Activated CD4-positive, alpha-beta T cell treated with anti-CD3 and anti-CD28 coated beads for 1 hour (primary cell): ENCODE data around the gene CDH7.

Source experiments
- DNase-seq: peaks from one replicate; pipeline ENCODE4 v3.0.0-alpha.2; 2020

Gene CDH7, protein sequence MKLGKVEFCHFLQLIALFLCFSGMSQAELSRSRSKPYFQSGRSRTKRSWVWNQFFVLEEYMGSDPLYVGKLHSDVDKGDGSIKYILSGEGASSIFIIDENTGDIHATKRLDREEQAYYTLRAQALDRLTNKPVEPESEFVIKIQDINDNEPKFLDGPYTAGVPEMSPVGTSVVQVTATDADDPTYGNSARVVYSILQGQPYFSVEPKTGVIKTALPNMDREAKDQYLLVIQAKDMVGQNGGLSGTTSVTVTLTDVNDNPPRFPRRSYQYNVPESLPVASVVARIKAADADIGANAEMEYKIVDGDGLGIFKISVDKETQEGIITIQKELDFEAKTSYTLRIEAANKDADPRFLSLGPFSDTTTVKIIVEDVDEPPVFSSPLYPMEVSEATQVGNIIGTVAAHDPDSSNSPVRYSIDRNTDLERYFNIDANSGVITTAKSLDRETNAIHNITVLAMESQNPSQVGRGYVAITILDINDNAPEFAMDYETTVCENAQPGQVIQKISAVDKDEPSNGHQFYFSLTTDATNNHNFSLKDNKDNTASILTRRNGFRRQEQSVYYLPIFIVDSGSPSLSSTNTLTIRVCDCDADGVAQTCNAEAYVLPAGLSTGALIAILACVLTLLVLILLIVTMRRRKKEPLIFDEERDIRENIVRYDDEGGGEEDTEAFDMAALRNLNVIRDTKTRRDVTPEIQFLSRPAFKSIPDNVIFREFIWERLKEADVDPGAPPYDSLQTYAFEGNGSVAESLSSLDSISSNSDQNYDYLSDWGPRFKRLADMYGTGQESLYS

DNA sequence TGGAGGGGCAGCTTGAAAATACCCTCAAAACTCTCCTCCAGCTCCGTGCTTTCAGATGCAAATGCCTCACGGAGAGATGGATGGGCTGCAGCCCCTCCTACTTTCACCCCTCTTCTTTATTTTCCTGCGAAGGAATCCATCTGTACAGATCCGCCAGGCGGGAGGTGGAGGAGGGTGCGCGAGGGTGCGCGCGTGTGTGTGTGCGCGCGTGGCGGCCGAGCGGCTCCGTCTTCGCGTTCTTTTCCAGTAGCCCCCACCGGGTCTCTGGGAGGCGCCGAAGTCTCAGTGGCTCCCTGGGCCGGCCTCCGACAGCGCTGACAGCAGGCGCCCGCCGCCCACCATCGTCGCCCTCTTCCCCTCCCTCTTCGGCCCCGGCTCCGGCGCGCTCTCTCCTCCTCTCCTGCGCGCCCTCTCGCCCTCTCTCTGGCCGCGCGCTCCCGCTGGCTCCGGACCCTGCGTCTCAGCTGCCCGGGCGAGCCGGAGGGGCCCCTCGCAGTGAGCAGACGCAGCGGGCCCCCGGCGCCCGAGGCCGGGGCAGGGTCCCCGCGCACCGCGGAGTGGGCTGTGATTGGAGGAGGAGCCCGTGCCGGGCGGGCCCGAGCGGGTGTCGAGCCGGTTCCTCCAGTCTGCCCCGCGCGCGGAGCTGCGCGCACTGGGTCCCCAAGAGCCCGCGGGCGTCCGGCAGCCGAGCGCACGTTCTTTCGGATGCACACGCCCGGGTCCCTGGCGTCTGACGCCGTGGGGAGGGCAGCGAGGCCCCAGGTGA is at the start of gene CDH7:
Gene CDH7 (plus strand): TSS at position 624 of the 766 bp plus-strand sequence. CDS start 11,831 bp downstream, outside the sequence.
- no peak for DNase-seq

DNA sequence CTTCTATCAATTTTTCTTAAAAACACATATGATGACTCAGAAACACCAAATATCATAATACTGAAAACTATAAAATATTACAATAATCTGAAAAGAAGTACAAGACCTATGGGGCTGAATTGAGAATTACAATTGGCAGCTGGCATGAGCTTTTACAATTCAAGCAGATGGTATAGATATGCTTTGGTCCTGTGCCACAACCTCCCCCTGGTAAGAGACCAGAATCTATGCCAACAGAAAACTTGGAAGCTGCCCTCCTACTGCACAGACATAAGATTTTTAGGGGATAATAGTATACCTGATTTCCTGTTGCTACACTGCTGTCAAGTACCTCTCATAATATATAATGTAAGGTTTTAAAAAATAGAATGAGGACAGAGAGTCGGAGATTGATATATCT is 46.8 kb upstream of the CDH7 start:
- no peak for DNase-seq

DNA sequence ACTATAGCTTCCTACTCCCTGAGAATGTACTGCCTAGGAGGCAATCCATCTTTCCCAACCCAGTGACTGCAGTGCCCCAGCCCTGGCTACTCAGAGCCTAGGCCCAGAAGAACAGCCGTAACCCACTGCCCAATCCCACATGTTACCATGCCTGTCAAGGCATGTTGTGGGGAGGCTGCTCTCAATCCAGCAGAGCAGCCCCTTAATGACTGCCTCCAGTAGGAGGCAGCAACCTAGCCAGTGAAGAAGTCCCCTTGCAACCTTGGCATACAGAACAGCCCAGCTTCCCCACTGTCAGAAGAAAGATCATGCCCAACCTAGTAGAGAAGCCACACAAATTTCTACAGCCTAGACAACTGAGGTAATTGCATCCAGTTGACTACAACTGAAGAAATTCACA is 44.2 kb upstream of the CDH7 start:
- no peak for DNase-seq

DNA sequence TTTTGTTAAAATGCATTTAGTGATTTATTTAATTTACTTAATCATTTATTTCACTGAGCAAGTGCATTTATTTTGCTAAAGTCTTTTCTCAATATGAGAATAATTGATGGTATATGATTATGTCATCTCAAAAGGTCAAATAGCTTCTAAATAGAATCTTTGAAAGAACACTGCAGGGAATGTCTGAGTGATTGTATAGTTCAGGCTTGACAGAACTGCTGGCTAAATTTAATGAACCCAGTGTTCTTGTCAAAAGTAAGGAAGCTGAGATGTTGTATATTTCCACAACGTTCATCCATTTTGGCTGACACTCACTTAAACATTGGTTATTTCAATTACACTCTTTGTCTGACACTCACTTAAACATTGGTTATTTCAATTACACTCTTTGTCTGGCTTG is 39.3 kb upstream of the CDH7 start:
- no peak for DNase-seq

DNA sequence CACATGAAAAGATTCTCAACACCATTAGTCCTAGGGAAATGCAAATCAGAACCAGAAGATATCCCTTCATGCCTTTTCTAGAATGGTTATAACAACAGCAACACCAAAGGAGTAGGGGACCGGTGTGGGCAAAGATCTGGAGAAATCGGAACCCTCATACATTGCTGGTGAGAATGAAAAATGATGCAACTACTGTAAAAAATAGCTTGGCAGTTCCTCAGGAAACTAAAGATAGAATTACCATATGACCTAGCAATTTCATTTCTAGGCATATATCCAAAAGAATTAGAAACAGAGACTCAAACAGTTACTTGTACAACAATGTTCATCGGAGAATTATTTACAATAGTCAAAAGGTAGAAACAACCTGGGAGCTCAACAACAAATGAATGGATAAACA is 29.2 kb upstream of the CDH7 start:
- DNase-seq: no peak

DNA sequence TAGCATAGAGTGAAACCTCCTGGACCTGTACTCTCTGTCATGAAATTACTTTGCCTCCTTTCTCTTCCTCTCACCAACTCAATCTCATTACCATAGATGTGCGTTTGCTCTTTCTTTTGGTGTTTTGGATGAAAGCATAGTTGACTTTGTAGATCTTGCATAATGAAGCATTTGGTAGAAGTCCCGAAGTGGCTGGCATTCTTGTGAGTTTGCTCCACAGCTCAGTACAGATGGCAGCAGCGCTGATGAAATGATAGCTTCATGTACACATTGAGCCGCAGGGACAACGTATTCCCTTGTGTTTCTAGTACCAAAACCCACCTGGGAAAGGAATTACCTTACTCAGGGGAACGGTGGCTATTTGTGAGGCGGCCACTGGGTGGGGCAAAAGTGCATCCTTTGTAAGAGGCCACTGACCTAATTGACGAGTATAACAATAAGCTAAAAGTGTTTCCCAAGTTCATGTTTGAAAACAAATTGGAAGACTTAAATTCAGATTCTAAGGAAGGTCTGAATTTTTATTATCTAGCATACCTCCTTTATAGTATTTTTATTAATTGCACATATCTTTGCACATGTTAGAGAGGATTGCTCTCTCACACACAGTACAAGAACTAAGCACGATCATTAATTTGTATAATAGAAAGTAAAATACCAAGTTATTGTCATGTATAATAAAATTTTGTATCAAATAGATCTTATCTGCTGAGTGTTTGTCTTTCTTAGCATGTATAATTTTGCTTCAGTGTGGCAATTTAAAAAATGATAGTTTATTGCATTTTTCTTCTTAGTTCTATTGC is 25.4 kb upstream of the CDH7 start:
- DNase-seq: no peak

DNA sequence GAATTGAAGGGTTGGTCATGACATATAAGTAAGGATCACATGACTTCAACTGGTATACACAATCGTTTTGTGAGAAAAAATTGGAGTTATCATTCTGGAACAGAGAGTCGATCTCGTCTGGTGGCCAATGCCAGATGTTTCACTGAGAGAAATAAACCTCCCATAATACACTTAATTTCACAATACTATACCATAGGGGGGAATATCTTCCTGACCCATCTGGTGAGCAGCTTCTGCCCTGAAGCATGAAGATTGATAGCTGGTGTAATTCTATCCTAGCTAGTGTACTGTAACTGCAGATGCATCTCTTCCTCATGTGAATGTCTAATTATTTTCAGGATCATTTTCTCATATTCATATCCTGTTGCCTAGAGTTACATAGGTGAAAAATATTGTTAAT is 15.7 kb upstream of the CDH7 start:
- DNase-seq: no peak

DNA sequence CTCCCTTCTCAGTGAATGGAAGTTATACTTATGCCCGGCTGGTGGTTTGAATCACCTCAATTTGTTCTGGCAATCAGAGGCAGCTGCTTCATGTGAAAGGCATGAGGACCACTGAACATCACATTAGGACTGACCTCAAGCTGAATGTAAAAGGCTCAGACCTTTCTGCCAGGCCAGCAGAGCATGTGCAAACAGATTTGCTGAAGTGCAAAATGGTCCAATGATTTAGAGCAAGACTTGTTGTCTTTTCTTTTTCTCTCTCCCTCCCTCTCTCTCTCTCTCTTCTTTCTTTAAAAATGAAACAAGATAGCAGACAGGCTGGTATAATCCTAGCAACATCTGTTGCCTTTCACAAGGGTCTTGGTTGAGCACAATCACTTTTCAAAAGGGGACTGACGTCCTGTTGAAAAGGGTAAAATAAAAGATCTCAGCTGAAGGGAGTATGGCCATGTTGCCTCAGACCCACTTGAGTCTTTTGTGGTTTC is 13.3 kb upstream of the CDH7 start:
- DNase-seq: no peak

DNA sequence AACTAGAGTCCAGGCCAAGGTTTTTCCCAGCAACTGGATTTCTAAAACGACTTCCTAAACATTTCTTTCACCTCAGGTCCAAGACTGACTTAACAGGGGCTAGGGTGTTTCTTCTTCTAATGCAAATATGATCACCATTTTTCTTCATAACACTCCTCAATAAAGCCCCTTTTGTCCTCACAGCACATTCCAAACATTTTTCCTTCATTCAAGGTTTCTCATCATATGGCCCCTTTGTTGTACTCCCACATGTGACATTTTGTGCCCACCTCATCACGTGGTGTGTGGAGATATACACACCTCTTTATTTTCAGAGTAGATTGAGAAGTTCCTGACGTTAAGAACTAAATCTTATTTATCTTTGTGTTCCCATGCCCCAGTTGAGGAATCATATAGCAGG is 3.9 kb upstream of the CDH7 start:
- DNase-seq: no peak

DNA sequence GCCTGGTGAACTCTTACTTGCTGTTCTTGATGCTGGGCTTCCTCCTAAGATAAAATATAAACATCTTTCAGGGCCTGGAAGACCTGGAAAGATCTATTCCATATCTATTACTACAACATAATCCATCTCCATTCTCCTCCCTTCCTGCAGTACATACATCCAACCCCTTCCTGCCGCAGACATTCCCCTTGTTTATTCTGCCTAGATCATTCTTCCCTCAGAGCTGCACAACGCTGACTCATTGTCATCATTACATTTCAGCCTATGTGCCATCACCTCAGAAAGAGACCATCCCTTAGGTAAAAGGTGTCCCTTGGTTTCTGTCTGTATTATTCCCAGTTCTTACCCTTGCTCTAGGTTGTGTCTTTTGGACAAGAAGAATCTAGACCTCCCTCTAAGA is 2.5 kb upstream of the CDH7 start:
- no peak for DNase-seq

DNA sequence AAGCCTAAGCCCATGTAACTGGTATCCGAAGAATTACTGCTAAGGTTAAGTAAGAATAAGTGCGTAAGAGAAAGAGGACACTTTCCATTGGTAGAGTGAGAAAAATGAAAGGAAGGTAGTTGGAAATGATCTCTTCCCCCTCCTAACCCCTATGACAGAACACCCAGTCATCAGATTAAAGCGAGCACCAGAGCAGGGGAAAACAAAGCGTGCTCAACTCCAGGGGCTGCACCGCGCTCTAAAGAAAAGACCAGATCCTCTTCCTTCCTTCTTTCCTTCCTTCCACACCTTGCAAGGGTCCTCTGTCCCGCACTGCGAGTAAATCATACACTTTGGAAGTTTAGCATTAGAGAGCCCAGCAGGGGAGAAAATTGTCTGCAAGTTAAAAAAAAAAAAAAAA is 971 bp upstream of the CDH7 start:
- DNase-seq: no peak

DNA sequence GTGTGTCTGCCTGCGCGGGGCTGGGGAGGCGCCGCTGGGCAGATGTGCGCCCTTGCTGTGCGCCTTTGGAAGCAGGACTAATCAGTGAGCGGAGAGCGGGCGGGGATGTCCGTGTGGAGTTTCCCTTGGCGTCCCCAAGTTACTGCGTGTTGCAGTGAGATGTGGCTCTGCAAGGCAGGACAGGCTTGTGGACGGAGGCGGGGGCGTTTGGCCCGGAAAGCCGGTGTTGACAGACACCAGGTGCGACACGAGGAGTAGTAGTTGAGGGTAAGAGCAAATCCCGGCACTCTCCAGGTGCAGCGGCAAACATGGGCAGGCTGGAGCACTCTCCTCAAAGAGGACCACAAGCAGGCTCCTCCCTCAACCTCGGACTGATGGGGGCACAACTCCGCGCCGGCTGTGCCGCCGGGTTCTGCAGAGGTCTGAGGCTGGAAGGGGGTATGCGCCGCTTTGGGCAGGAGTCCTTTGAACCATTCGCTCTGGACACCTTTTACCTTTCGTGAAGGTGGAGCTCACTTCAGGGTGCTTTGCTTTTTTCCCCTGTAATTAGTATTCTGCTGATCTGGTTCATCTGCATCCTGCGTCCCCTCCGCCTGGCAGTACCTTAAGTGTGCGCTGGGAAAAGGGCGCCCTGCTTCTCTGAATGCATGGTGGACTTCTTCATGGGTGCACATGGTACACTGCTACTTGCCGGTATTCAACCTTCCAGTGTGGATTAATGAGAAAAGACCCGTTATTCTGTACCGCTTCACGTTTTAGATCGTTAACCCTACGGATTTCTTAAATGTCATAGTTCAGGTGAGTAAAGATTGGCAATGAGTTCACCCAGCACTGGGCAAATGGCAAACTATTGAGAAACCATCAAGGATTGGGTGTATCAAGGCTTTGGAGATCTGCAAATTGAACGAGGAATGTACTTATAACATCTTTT is 608 bp downstream of the CDH7 start:
- DNase-seq: no peak

DNA sequence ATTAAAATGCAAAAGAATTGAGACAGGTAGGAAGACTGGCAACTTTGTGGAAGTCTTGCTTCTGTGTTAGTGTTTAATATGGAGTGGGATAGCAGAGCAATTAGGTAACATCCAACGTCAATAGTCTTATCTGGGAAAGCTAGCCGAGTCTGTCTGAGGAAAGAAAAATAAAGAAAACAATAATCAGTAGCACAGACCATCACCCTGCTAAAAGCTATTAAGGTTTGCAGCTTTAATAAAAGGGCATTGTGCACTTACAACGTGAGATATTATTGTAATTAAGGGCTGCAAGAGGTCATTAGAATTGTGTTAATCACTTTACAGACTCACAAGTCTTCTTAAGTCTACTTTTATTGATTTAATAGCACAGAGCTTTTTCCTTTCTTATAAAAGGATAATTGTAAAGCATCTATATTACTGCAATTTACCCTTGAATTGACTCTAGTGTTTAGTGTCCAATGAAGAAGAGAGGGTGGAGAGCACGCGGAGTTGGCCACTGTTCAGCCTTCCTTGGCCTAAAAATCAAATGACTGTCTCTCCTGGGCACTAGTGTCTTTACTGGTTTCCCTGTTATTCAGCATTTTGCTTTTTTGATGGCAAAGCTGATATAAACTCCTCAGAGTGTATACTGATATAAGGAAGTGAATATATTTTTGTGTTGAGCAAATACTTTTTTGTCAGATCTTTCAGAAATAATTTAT is 2.0 kb downstream of the CDH7 start:
- no peak for DNase-seq

DNA sequence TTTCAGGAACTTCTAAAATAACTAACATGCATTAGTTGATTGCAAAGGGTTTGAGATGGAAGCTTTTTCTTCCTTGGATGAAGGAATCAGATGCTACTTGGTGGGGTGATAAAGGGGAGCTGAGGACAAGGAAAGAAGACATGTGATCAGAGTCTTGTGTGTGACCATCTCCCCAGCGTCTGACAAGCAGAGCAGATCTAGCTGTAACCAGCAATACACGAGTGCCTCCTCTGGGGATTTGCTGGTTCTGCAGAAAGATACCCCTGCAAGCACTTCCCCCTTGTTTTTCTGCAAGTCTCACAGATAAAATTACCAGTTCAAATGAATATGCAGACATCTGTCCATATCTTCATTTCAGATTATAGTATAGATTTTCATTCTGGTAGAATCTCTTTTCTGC is 2.7 kb downstream of the CDH7 start:
- no peak for DNase-seq

DNA sequence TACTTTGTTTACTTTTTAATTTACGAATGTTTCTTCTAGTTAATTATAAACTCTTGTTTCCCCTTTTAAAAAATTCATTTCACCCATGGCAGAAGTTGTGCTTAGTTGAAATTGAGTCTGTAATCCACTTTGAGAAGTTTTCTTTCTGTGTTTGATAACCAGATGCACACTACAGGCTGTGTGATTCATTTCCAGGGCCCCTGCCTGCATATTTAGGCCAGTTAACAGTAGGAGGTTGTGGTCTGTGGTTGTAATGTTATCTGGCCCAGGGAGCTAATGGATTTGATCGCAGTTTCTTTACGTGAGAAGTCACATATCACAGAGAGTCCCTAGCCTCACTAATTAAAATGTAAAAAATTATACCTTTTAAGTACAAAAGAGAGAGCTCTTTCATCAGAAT is 3.3 kb downstream of the CDH7 start:
- no peak for DNase-seq

DNA sequence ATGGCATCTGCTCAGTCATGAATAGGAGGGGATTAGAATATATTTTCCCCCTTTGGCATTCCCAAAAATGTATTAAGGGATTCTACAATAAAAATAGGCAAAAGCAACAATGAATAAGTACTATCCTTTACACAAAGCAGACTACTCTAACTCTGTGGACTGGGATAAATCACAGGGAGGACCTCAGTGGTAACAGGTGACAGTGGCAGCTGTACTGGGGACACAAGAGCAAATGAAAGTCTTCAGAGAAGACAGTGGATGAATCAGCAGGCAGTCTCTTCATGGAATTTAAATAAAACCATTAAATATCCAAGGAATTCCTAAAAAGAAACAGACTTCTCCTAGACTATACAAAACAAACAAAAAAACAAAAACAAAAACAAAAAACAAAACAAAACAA is 4.8 kb downstream of the CDH7 start:
- DNase-seq: no peak

DNA sequence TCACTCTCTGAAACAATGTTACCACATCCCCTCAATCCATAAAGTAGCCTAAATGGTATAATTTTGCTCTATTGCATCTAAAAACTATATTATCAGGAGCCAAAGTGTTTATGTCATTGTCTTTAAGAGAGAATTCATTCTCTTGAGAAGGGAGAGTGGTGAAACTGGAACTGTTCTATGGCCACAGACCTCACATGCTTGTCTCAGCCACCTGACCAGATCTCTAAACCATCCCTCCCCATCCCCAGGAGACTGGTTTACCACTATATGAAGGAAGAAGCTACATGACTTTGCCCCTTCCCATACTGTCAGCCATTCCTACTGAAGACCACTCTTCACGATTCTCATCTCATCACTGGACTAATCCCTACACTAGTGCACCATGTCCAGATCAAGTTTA is 9.6 kb downstream of the CDH7 start:
- DNase-seq: no peak

DNA sequence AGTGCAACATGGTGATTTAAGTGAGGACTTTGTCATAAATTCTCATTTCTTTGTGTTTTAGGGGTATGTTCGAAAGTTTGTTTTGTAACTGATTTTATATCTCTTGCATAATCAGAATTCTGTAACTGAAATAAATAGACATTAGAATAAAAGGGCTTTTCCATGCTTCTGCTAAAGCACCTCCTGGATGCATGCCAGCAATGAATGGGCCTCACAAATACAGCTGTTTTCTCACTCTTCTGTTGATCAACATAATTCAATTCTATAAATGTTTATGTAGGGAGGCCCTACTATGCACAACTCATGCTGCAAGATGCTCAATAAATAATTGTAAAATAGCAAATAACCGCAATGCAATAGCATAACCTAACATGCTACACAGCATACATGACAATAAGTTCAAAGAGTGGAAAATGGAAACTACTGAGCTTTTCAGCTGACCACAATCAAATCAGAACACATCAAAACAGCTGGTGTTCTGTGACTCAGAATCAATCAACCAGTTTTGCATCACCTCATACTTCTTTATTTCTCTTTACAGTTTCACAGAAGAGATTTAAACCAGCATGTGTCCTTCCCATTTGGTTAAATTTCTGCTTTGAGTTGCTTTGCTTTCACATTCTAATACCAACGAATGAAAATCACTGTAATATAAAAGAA is 11.0 kb downstream of the CDH7 start:
- DNase-seq: no peak

DNA sequence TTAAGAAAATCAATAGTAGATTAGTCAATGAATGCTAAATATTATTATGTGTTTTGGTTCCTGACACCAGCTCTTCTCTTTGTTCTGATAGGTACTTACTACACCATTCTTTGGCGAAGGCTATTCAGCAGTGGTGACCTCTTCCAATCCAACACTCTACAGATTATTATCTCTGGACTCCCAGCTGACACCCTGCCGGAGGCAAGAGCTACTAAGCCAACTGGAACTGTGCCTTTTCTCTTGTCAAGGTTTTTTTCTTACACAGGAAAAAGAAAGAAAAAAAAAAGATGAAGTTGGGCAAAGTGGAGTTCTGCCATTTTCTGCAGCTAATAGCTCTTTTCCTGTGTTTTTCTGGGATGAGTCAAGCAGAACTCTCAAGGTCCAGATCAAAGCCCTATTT is 11.7 kb downstream of the CDH7 start:
- DNase-seq: no peak

DNA sequence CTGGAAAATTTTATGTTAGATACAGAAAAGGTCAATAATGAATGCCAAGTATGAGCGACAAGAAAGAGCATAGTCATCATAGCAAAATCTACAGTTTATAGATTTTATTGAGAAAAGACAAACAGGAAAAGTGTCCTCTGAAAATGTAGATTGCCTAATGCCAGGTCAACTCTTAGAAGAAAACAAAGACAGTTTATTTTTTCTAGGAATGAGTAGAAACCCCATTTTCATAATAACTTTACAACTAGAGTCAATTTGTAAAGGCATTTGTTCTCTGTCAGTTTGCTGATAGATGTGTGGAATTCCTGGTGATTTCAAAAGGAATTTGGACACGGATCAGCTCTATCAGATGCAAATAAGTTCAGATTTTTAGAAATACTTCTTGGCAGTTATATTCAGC is 16.6 kb downstream of the CDH7 start:
- DNase-seq: no peak
